ENCODE results near the gene LMAN1.

Gene LMAN1

GRCh38 chr18:59282341-59282740 lies 76.7 kb downstream of the LMAN1 start:
- DNase-seq (ENCODE audit: low spot score): no peak
- TF ChIP-seq CTCF (IDR thresholded peaks at IDR 0.05; ENCODE audit: borderline replicate concordance, control extremely low read depth, extremely low read depth, insufficient read depth, missing control alignments): no peak
- in situ Hi-C loops (cut with MboI; ENCODE audit: low sequenced_read_pairs, unreplicated experiment): no loop called here

GRCh38 chr18:59279722-59280121 lies 79.3 kb downstream of the LMAN1 start:
- TF ChIP-seq CTCF (IDR thresholded peaks at IDR 0.05; ENCODE audit: borderline replicate concordance, control extremely low read depth, extremely low read depth, insufficient read depth, missing control alignments): no peak
- in situ Hi-C loops (cut with MboI; ENCODE audit: low sequenced_read_pairs, unreplicated experiment): no loop called here
- DNase-seq (ENCODE audit: low spot score): no peak

- DNase-seq (ENCODE audit: low spot score): no peak
- no peak for TF ChIP-seq CTCF (IDR thresholded peaks at IDR 0.05; ENCODE audit: borderline replicate concordance, control extremely low read depth, extremely low read depth, insufficient read depth, missing control alignments)
- in situ Hi-C loops (cut with MboI; ENCODE audit: low sequenced_read_pairs, unreplicated experiment): no loop called here
Measured at GRCh38 chr18:59279193-59279592, 79.9 kb downstream of the LMAN1 start.

DNA sequence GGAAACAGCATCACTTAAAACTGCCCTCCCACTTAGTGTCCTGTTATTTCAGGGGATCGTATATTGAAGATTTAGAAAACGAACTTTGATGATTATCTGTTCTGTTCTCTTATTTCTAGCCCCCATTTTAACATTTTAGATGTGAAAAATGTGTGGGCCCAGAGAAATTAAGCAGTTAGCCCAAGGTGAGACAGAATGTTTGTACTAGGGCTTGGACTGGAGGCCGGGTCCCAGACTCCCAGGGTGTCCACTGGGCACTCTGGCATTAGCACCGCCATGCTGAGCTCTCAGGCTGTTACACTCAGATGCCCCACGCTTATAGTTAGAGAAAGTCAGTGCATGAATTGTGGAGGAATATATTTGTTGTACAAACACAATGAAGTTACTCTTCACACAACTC lies 80.3 kb downstream of the LMAN1 start:
- no peak for TF ChIP-seq CTCF (IDR thresholded peaks at IDR 0.05; ENCODE audit: borderline replicate concordance, control extremely low read depth, extremely low read depth, insufficient read depth, missing control alignments)
- in situ Hi-C loops (cut with MboI; ENCODE audit: low sequenced_read_pairs, unreplicated experiment): no loop called here
- DNase-seq (ENCODE audit: low spot score): no peak

Measured in GM13976 (cell line).